Neural cell (in vitro differentiated cells): ENCODE results near the gene EPB41L2.

Source experiments
- SMC3 ChIP-seq: fragments of 450-650 bp; conservative IDR thresholded peaks from 2 replicates; pipeline ENCODE4 v1.6.1; 2014; ENCODE audit warnings: antibody characterized with exemption, mild to moderate bottlenecking, moderate library complexity; ENCODE audit not compliant: poor library complexity
- TF ChIP-seq, protein P1 (sequence below): fragments of 450-650 bp; IDR thresholded peaks from 2 replicates; pipeline ENCODE4 v1.5.1; 2014; ENCODE audit warnings: antibody characterized with exemption, mild to moderate bottlenecking, moderate library complexity; ENCODE audit not compliant: poor library complexity, severe bottlenecking

- TF ChIP-seq, protein P1, sequence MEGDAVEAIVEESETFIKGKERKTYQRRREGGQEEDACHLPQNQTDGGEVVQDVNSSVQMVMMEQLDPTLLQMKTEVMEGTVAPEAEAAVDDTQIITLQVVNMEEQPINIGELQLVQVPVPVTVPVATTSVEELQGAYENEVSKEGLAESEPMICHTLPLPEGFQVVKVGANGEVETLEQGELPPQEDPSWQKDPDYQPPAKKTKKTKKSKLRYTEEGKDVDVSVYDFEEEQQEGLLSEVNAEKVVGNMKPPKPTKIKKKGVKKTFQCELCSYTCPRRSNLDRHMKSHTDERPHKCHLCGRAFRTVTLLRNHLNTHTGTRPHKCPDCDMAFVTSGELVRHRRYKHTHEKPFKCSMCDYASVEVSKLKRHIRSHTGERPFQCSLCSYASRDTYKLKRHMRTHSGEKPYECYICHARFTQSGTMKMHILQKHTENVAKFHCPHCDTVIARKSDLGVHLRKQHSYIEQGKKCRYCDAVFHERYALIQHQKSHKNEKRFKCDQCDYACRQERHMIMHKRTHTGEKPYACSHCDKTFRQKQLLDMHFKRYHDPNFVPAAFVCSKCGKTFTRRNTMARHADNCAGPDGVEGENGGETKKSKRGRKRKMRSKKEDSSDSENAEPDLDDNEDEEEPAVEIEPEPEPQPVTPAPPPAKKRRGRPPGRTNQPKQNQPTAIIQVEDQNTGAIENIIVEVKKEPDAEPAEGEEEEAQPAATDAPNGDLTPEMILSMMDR: no peak
- TF ChIP-seq SMC3: no peak
Observed at GRCh38 chr6:130814506-130814905, 248.5 kb downstream of the EPB41L2 start.
